ENCODE measurements around the gene GRK4.

The GRK4 gene

DNA sequence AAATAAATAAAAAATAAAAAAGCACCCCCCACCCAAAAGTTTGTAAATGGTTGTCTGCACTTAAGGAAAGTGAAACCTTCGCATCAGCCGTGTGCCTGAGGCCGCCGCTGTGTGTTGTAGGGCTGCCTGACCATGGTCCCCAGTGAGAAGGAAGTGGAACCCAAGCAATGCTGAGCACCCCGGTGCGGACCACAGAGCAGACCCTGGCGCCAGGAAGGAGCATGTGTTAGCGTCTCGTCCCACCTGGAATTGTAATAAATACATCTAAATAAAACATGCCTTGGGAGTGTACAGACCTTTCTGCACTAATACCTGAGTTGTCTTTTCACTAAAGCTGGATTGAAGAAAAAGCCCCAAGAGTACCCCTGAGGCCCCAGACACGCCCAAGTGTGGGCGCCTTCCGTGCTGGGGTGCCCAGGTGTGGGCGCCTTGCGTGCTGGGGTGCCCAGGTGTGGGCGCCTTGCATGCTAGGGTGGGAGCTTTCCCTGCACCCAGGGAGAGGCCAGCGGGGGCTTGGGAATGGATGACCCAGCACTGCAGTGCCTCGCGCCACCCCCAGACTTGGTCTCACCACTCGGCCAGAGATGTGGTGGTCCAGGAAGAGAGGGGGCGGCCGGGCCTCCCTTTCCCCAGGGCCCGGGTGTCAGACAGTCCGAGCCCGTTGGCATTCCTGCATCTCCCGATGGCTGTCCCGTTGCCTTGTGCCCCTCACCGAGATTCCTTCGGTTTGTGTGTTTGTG is 77.3 kb downstream of the GRK4 start:
- no peak overlapping the region for H3K4me3 ChIP-seq (ENCODE audit: low read depth, low read length)
- ChIA-PET CTCF (interaction anchor here (1.0 to 5.4 kb wide), 4 partner anchors 7 to 77 kb away, joined by 3 to 31 read pairs (median 7); partner anchors contain the start of genes GRK4 and NOP14), POLR2A (interaction anchor here (0.6 kb wide), 1 partner anchor 101 kb away, joined by 3 read pairs; no protein-coding TSS in a partner anchor)
- TF ChIP-seq, protein P1, sequence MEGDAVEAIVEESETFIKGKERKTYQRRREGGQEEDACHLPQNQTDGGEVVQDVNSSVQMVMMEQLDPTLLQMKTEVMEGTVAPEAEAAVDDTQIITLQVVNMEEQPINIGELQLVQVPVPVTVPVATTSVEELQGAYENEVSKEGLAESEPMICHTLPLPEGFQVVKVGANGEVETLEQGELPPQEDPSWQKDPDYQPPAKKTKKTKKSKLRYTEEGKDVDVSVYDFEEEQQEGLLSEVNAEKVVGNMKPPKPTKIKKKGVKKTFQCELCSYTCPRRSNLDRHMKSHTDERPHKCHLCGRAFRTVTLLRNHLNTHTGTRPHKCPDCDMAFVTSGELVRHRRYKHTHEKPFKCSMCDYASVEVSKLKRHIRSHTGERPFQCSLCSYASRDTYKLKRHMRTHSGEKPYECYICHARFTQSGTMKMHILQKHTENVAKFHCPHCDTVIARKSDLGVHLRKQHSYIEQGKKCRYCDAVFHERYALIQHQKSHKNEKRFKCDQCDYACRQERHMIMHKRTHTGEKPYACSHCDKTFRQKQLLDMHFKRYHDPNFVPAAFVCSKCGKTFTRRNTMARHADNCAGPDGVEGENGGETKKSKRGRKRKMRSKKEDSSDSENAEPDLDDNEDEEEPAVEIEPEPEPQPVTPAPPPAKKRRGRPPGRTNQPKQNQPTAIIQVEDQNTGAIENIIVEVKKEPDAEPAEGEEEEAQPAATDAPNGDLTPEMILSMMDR (IDR thresholded peaks at IDR 0.05; ENCODE audit: insufficient read depth, low read length, missing control alignments) = no peak
- no peak for DNase-seq (ENCODE audit: low read depth, low spot score)

DNA sequence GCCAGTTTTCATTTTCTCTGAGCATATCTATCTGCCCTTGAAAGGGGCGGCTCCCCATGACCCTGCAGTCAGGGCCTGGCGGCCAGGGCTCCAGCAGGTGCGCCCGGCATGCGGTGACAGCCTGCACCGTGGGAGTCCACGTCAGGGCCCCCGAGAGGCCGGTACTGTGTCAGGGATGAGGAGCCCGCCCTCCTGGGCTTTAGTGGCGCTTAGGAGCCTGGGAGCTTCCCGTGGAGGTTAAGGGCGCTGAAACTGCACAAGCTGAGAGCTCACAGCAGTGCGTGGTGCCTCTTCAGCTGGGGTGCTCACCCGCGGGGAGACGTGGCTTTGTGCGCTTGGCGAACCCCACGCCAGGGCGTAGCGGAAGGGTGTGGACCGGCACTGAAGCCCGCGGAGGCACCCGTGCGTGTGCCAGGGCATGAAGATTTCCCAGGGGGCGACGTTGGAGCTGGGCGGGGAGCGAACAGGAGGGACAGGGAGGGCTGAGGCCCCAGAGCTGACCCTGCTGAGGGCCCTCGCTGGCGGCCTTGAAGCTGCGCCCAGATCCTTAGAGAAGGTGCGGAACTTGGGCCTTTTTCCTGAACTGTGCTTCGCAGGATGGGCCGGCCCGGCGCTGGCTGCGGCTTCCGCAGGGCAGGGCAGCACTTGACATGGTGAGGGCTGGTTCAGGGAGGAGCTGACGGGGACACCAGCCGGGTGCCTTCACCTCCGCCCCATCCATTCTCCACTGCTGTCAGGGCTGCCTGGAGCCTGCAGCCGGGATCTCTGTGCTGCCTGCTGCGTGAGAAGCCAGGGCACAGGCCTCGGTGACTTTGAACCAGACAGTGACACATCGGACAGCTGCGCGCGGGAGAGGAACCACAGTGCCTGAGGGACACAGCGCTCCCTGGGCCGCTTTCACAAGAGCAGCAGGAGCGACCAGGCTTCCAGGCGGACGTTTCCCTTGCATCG is 78.1 kb downstream of the GRK4 start:
- DNase-seq (ENCODE audit: low read depth, low spot score) = no peak
- TF ChIP-seq, protein P1 (IDR thresholded peaks at IDR 0.05; ENCODE audit: insufficient read depth, low read length, missing control alignments) = no peak
- POLR2A ChIA-PET = interaction anchor here (0.6 to 1.0 kb wide), 2 partner anchors 32 to 102 kb away, joined by 3 read pairs; no protein-coding TSS in a partner anchor
- CTCF ChIA-PET = interaction anchor here (0.8 to 5.4 kb wide), 8 partner anchors 8 to 277 kb away, joined by 3 to 31 read pairs (median 4); partner anchors contain the start of genes GRK4 and NOP14
- H3K4me3 ChIP-seq (ENCODE audit: low read depth, low read length) = peak overlapping the region; percentile 39

DNA sequence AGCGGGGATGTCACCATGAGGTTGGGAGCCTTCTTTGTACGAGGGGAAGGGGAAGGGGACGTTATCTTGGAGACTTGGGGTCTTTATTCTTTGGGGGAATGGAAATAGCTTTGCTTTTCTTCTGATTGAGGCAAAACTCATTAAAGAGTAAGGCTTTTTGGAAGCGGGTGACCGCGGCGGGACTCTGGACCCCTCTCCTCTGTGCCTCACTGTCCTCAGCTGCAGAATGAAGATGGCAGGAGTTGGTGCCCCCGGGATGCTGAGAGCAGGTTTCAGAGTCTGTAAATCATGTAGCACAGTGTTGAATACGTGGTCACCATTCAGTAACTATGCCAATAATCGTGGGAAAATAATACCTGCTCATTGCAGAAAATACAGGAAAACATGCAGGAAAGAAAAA is 78.9 kb downstream of the GRK4 start:
- DNase-seq (ENCODE audit: low read depth, low spot score) = no peak
- peak overlapping the region; percentile 39 for H3K4me3 ChIP-seq (ENCODE audit: low read depth, low read length)
- ChIA-PET POLR2A (interaction anchor here (1.0 kb wide), 1 partner anchor 31 kb away, joined by 3 read pairs; no protein-coding TSS in a partner anchor), CTCF (interaction anchor here (0.8 to 5.4 kb wide), 6 partner anchors 9 to 278 kb away, joined by 3 to 31 read pairs (median 5); no protein-coding TSS in a partner anchor)
- TF ChIP-seq, protein P1 (IDR thresholded peaks at IDR 0.05; ENCODE audit: insufficient read depth, low read length, missing control alignments) = no peak

DNA sequence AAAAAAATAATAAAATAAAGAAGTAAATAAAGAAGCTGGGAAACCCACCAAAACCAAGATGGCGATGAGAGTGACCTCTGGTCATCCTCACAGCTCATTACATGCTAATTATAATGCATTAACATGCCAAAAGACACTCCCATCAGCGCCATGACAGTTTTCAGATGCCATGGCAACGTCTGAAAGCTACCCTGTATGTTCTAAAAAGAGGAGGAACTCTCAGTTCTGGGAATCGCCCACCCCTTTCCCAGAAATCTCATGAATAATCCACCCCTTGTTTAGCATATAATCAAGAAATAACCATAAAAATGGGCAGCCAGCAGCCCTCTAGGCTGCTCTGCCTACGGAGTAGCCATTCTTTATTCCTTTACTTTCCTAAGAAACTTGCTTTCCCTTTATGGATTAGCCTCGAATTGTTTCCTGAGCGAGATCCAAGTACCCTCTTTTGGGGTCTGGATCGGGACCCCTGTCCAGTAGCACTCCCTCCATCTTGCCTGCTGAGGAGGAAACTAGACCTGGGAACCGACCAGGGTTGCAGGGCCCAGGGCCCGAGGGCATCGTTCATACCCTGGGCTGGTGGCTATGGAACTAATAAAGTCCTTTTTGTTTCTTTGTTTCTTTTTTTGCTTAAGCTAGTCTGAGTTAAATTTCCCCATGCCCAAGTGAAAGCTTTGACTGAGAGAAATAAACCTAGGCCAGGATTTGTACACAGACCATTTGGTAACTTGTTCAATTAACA is 80.1 kb downstream of the GRK4 start:
- POLR2A ChIA-PET = no interaction called here
- DNase-seq (ENCODE audit: low read depth, low spot score) = no peak
- TF ChIP-seq, protein P1 (IDR thresholded peaks at IDR 0.05; ENCODE audit: insufficient read depth, low read length, missing control alignments) = no peak
- CTCF ChIA-PET = interaction anchor here (1.9 to 5.4 kb wide), 4 partner anchors 8 to 279 kb away, joined by 5 to 31 read pairs (median 8); no protein-coding TSS in a partner anchor
- no peak overlapping the region for H3K4me3 ChIP-seq (ENCODE audit: low read depth, low read length)

DNA sequence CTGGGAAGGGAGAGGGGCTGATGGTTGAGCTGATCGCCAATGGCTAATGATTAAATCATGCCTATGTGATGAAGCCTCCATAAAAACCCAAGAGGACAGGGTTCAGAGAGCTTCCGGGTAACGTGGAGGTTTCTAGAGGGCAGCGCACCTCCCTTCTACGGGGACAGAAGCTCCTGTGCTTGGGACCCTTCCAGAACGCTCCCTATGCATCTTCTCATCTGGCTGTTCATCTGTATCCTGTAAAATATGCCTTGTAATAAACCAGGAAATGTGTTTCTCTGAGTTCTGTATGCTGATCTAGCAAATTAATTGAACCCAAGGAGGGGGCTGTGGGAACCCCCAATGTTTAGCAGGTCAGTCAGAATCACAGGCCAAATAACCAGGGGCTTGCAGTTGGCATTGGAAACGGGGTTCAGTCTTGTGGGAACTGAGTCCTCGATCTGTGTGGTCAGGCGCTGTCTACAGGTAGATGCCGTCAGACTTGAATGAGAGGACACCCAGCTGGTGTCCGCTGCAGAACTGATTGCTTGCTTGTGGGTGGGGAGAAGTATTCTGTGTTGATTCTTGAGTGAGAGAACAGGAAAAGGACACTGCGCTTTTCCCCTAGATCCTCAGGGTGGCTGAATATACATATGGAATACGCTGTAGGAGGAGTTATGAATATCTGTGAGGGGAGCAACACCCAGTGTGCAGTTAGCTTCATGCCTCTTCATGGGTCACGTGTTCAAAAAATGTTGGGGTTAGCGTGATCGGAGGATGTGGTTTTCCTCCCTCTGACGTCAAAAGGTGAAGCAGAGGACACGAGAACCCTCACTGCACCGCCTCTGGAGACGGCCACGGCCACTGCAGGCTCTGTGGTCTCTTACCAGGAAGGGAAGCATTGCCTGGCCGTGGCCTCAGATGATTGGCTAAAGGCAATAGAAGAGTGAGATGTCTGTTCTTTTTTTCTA is 81.8 kb downstream of the GRK4 start:
- POLR2A ChIA-PET = no interaction called here
- CTCF ChIA-PET = interaction anchor here (0.9 to 5.4 kb wide), 6 partner anchors 8 to 75 kb away, joined by 3 to 31 read pairs (median 4); no protein-coding TSS in a partner anchor
- TF ChIP-seq, protein P1 (IDR thresholded peaks at IDR 0.05; ENCODE audit: insufficient read depth, low read length, missing control alignments) = no peak
- H3K4me3 ChIP-seq (ENCODE audit: low read depth, low read length) = no peak overlapping the region
- DNase-seq (ENCODE audit: low read depth, low spot score) = peak; percentile 36

Data from AG04449 (cell line).